ENCODE results near the gene TEAD2. TPM values are rescaled to one million over a fixed set of nuclear protein-coding genes. Genes with fewer than 3 reads are reported as not detected.
A peak's percentile ranks its signal among the peaks of the same experiment; 100 is the strongest.

Gene TEAD2
- total RNA-seq, 1 experiment from 2014 or later = 106 TPM

- TF ChIP-seq JUN (CRISPR knock-in tag; IDR thresholded peaks at IDR 0.05) (no peak), ZNF532 (CRISPR knock-in tag; IDR thresholded peaks at IDR 0.05; ENCODE audit: borderline replicate concordance) (no peak)
These were observed 49.6 kb upstream of the TEAD2 start (continued) for GRCh38 chr19:49411681-49412326.

- POLR2A ChIA-PET = no interaction called here
- CTCF ChIA-PET = interaction anchor here (1.0 to 2.0 kb wide), 5 partner anchors 8 to 33 kb away, joined by 3 to 10 read pairs (median 4); no protein-coding TSS in a partner anchor
These were observed 47.3 kb upstream of the TEAD2 start for GRCh38 chr19:49409441-49410029.

GRCh38 chr19:49408816-49409440 lies 46.7 kb upstream of the TEAD2 start:
- ChIA-PET POLR2A (no interaction called here), CTCF (interaction anchor here (1.0 to 1.8 kb wide), 4 partner anchors 9 to 34 kb away, joined by 3 to 9 read pairs (median 4); no protein-coding TSS in a partner anchor)
- H3K4me3 Mint-ChIP-seq = no peak overlapping the region
- no peaks in the 10 kb centered on the region for H3K9me3 Mint-ChIP-seq
- TF ChIP-seq NR1H2 (CRISPR knock-in tag; IDR thresholded peaks at IDR 0.05) (0 out of 2 replicates have a peak, but pooled peaks have one; percentile 19), TEAD1 (CRISPR knock-in tag; IDR thresholded peaks at IDR 0.05) (no peak)
- no peak for ATAC-seq
- no peaks in the 10 kb centered on the region for H3K36me3 Mint-ChIP-seq
- H3K27ac Mint-ChIP-seq = no peak overlapping the region
- peaks cover 13% of the 10 kb centered on the region; the same call in 1 of the 2 replicates for H3K27me3 Mint-ChIP-seq (ENCODE audit: low read depth)
- DNase-seq (ENCODE audit: low spot score) = no peak
- peaks cover 35% of the 10 kb centered on the region for H3K4me1 Mint-ChIP-seq

More at GRCh38 chr19:49409441-49410029, 47.3 kb upstream of the TEAD2 start:
- H3K4me1 Mint-ChIP-seq = peaks cover 30% of the 10 kb centered on the region
- peaks cover 15% of the 10 kb centered on the region; the same call in 1 of the 2 replicates for H3K27me3 Mint-ChIP-seq (ENCODE audit: low read depth)
- no peak for DNase-seq (ENCODE audit: low spot score)
- no peak for ATAC-seq
- no peak overlapping the region for H3K4me3 Mint-ChIP-seq
- no peak overlapping the region for H3K27ac Mint-ChIP-seq
- TF ChIP-seq AR (CRISPR knock-in tag; IDR thresholded peaks at IDR 0.05) = no peak
- no peaks in the 10 kb centered on the region for H3K36me3 Mint-ChIP-seq
- H3K9me3 Mint-ChIP-seq = no peaks in the 10 kb centered on the region

GRCh38 chr19:49407482-49408015 lies 45.3 kb upstream of the TEAD2 start:
- Mint-ChIP-seq H3K9me3 (no peaks in the 10 kb centered on the region), H3K27ac (no peak overlapping the region), H3K36me3 (no peaks in the 10 kb centered on the region), H3K4me3 (no peak overlapping the region), H3K4me1 (peaks cover 34% of the 10 kb centered on the region), H3K27me3 (ENCODE audit: low read depth) (peaks cover 9% of the 10 kb centered on the region; the same call in 1 of the 2 replicates)
- TF ChIP-seq SMAD3 (CRISPR knock-in tag; IDR thresholded peaks at IDR 0.05; ENCODE audit: borderline replicate concordance) (no peak), USF1 (CRISPR knock-in tag; IDR thresholded peaks at IDR 0.05) (no peak), ZNF425 (CRISPR knock-in tag; conservative IDR thresholded peaks at IDR 0.05) (no peak), NFATC4 (CRISPR knock-in tag; IDR thresholded peaks at IDR 0.05) (no peak), CREB1 (CRISPR knock-in tag; IDR thresholded peaks at IDR 0.05) (no peak), FOXP4 (CRISPR knock-in tag; IDR thresholded peaks at IDR 0.05) (no peak), GRHL2 (CRISPR knock-in tag; IDR thresholded peaks at IDR 0.05; ENCODE audit: insufficient replicate concordance, severe bottlenecking) (no peak)
- ChIA-PET CTCF (interaction anchor here (0.8 kb wide), 1 partner anchor 15 kb away, joined by 3 read pairs; no protein-coding TSS in a partner anchor), POLR2A (no interaction called here)
- no peak for DNase-seq (ENCODE audit: low spot score)
- ATAC-seq = no peak

All from WTC11 (cell line).